Diencephalon (tissue), 1 donor: ENCODE results near the gene POM121L2. TPM values are rescaled to one million over a fixed set of nuclear protein-coding genes. Genes with fewer than 3 reads are reported as not detected.

Experiments used
- total RNA-seq: library from RNA; depleted of rRNA; stranded (reverse); fragments of >200 nt; gene quantifications from one replicate; pipeline ENCODE4 v1.2.3, GENCODE V29; 2014

Gene POM121L2
- total RNA-seq, result not detected

GRCh38 chr6:27312146-27312949 lies at the start of gene POM121L2:
TSS of gene POM121L2 (minus strand) at chr6:27312273. CDS start at chr6:27312170, 103 bp downstream.

Other genes with a start within 250 kb of the POM121L2 start
- gene PRSS16, start 64.6 kb downstream of the POM121L2 start, total RNA-seq, result not detected
- 6.2 TPM for gene ZNF391, start 76.5 kb upstream of the POM121L2 start, total RNA-seq
- gene ZNF184, start 160.8 kb upstream of the POM121L2 start, total RNA-seq, result 22.8 TPM